NCI-H82 treated with DMSO at 0.1 percent for 48 hours (cell line): Measurements from ENCODE around the gene SPTAN1.
A peak's percentile ranks its signal among the peaks of the same experiment; 100 is the strongest.
"Not testable (repeated sequence)": the region's sequence is repeated elsewhere in the genome, so short reads cannot be mapped to it uniquely, and the experiment has no call there.

Experiments used
- DNase-seq: peaks from one replicate; lab custom pipeline; 2025; ENCODE audit not compliant: unreplicated experiment; lab: John Stamatoyannopoulos, UW

The SPTAN1 gene

DNA sequence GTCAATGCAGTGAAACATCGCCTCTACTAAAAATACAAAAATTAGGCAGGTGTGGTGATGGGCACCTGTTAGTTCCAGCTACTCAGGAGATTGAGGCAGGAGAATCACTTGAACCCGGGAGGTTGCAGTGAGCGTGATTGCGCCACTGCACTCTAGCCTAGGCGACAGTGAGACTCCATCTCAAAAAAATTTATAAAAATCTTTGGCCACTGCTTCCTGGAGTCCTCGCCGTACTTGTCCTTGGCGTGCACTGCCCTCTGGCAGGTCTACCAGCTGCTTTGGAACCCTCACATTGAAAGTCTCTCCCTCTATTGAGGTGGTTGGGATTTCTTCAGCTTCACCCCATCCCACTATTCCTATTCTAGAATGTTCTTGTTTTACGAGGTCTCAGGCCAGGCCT, 79.2 kb downstream of the SPTAN1 start:
- DNase-seq, result no peak

DNA sequence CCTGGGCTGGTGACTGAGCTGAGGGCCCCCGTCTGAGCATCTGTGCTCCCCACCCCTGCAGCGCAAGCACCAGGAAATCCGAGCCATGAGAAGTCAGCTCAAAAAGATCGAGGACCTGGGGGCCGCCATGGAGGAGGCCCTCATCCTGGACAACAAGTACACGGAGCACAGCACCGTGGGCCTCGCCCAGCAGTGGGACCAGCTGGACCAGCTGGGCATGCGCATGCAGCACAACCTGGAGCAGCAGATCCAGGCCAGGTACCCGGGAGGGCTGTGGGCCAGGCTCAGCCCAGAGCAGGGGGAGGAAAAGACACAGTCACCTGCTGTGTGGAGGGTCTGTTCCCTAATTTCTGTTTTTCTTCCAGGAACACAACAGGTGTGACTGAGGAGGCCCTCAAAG, 79.7 kb downstream of the SPTAN1 start:
- no peak for DNase-seq

DNA sequence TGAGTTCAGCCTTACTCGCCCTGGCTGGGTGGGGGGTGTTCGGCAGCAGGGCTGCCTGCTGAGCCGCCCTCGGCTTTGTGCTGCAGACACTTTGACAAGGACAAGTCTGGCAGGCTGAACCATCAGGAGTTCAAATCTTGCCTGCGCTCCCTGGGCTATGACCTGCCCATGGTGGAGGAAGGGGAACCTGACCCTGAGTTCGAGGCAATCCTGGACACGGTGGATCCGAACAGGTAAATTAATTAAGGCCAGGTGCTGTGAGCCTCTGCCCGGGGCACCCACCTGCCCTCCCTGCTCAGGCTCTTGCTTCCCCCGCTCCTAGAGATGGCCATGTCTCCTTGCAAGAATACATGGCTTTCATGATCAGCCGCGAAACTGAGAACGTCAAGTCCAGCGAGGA, 80.1 kb downstream of the SPTAN1 start:
- DNase-seq, result no peak

DNA sequence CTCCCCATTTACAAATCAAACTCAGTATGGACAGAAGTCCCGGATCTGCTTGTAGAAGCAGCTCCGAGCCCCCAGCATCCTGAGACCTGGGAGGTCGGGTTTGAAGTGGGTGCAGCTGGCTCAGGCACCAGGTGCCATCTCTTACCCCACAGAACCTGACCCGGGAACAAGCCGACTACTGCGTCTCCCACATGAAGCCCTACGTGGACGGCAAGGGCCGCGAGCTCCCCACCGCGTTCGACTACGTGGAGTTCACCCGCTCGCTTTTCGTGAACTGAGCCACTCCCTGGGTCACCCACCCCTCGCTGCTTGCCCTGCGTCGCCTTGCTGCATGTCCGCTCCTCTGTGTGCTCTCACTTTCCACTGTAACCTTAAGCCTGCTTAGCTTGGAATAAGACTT, 80.7 kb downstream of the SPTAN1 start:
- no peak for DNase-seq

DNA sequence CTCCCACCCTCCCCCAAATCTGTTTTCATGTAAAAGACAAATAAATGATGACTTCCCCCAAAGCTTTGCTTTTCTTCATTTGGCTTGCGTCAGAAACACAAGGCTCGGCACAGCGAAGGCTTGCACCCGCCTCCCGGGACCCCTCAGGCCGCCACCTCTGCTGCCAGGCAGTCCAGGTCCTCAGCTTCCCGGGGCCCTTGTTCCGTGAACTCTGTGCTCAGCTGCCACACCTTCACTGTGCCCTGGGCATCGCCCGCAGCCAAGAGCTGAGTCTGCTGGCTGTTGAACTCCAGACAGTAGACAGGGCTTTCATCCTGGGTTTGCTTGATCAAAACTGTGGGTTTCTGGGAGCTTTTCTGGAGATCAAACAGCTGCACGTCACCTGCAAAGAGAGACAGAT, 81.2 kb downstream of the SPTAN1 start:
- DNase-seq, result no peak

DNA sequence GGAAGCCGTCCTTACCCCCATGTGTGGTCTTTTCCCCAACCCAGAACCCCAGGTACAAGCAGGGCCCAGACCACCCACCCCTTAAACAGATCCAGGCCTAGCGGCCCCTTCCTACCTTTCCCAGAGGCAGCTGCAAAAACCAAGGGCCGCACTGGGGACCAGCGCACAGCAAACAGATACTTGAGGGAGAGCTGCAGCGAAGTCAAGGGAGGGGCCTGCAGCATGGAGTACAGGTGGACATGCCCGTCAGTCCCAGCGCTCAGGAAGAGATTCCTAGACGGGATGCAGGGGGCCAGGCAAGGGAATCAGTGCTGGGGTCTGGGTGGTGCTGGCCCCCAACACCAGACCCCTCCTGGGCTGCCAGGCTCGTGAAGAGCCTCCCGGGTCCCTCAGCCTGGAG, 81.7 kb downstream of the SPTAN1 start:
- no peak for DNase-seq

DNA sequence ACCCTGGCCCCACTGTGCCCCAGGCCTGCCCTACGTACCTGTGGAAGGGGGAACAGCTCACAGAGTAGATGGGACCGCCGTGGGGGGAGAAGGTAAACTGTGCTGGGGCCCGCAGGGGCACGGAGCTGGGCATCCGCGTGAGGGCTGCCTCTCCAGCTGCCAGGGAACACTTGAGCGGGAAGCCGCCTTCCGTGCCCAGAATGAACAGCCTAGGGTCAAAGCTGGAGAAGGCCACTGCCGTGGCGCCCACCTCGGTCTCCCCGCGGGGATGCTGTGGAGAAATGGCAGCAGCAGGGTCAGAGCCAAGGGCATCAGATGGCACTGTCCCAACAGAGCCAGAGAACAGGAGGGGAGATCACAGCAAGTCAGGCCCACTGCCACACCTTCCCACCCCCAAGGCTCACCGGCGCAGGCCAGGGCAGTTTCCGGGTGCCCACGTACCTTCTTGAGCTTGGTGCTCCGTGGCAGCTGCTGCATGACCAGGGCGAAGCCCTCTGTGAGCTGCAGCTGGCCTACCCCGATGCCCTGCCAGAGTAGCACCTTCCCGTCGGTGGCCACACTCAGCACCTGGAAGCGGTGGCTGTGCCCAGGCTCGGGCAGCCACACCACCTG, 82.4 kb downstream of the SPTAN1 start:
- no peak for DNase-seq

DNA sequence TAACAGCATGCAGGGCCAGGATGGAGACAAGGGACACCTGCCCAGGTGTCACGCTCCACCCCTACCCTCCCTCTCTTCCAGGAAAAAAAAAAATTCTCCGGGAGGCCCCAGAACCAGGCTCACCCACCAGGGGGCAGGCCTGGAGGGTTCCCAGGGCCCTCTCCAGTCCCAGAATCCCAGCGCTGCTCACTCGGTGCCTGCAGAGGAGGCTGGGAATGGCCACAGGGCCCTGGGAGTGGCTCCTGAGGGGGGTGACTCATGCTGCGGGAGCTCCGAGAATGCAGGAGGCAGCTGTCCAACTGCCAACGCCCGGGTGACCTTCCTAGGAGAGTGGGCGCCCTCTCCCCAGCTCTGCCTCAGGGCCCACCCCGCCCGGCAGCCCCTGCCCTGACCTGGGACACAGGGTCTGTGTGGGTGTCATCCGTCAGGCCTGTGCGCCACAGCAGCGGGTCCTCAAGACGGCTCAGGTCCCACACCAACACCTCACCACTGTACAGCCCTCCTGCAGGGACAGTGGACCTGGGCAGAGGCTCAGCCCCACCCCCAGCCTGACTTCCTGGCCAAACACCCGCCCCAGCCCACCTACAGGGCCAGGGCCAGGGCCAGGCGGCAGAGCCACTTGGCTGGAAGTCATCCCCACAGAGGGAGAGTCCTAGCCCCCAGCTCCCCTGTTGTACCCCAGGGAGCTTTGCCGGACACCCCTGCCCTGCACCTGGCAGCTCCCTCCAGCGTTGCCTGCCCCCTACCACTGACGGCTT, 83.1 kb downstream of the SPTAN1 start:
- no peak for DNase-seq

DNA sequence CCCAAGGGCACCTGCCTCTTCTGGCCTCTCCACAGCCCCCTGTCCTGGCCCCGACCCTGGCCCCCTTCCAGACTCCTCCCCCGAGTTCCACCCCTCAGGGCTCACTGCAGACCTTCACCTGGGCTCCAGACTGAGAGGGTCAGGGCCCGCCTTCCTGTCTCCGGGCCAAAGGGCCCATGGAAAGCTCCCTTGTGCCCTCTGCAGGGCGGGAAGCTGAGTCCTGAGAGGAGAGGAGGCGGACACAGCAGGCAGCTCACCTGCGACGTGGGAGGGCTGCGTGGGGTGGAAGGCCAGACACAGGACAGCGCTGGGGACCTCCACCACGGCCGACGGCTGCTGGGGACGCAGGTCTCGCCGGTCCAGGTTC, 83.6 kb downstream of the SPTAN1 start:
- no peak for DNase-seq

DNA sequence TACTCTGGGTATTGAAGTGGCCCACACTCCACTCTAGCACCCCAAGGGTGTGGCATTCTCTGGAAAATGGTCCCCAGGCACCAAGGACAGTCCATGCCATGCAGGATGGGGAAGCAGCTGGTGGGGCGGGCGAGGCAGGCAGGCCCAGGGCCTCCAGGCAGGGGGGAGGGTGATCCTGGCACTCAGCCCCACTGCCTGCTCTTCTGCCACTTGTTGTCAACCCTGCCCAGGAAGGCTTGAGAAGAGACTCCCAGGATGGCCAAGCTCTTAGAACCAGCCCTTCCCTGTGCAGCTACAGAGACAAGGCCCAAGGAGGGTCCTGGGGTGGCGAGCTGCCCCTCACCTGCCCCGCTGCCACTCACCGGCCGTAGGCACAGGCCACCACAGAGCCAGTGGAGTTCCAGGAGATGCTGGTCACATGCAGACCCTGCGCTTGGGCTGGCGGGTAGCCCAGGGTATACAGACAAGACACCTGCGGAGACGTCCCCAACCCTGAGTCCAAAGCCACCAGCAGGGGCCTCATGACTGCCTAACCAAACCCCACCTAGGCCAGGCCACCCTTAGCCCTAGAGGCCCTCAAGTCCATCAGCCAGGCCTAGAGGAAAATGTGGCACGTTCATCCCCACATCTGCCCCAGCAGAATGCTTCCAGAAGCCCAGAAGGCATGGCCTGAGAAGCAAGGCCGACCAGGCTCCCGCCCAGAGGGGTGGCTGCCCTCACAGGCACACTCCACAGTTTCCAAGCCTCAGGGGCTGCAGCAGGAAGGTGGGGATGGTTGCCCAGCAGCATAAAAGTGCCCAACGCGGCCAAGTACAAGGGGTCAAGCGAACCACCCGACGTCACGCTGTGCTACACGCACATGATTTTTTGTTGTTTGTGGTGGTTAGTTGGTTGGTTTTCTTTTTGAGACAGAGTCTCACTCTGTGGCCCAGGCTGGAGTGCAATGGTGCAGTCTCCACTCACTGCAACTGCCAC, 84.5 kb downstream of the SPTAN1 start:
- no peak for DNase-seq

DNA sequence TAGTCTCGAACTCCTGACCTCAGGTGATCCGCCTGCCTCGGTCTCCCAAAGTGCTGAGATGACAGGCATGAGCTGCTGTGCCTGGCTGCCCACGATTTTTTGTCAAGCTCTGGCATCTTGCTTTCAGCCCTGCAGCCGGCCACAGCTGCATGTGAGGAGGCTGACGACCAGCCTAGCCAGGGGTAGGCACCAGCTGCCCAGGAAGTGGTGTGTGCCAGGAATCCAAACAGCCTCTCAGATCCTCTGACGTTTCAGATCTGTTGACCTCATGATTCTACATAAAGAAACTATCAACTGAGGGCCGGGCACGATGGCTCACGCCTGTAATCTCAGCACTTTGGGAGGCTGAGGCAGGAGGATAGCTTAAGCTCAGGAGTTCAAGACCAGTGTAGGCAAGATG, 85.3 kb downstream of the SPTAN1 start:
- no peak for DNase-seq

DNA sequence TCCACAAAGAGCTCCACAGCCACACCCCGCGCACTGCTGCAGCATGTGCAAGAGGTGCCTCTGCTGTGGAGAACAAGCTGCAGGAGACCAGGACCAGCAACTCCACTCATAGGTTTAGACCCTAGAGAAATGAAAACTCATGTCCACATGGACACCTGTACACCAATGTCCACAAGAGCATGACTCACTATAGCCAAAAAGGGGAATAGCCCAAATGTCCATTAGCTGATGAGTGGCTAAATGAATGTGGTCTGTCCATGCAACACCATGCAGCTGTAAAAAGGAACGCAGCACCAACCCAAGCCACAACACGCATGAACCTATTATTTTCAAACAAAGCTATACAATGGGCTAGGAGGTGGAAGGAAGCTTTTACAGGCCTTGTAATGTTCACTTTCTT, 86.2 kb downstream of the SPTAN1 start:
- no peak for DNase-seq

DNA sequence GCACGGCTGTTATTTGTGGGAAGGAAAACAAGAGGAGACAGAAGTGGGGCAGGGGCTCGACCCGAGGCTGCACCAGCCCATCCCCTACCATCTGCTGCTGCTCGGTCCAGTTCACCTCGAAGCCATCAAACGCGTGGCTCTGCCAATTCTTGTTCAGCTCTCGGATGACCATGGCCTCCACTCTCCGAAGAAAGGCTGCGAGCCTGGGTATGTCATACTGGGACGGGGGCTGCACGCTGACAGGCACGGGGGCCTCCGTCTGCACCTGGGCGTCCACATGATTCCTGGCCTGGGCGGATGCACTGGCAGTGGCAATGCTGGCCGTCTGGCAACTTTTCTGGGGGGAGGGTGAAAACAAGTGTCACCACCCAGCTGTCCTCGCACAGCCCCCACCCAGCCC, 88.2 kb downstream of the SPTAN1 start:
- no peak for DNase-seq

DNA sequence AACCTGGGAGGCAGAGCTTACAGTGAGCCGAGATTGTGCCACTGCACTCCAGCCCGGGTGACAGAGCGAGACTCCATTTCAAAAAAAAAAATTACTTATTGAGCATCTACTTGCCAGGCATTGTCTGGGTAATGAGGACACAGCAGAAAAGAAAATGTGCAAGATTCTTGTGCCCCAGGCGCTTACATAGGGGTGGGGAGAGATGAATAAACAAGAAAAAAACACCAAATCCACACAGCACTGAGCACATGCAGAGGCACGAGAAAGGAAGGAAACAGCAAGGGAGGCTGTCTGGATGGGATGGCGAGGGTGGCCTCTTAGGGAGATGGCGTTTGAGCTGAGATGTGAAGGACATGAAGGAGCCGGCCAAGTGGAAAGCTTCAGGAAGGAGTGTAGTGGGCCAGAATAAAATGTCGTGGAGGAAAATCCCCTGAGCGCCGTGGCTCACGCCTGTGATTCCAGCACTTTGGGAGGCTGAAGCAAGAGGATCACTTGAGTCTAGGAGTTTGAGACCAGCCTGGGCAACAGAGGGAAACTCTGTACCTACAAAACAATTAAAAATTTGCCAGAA, 90.4 kb downstream of the SPTAN1 start:
- DNase-seq, result no peak

DNA sequence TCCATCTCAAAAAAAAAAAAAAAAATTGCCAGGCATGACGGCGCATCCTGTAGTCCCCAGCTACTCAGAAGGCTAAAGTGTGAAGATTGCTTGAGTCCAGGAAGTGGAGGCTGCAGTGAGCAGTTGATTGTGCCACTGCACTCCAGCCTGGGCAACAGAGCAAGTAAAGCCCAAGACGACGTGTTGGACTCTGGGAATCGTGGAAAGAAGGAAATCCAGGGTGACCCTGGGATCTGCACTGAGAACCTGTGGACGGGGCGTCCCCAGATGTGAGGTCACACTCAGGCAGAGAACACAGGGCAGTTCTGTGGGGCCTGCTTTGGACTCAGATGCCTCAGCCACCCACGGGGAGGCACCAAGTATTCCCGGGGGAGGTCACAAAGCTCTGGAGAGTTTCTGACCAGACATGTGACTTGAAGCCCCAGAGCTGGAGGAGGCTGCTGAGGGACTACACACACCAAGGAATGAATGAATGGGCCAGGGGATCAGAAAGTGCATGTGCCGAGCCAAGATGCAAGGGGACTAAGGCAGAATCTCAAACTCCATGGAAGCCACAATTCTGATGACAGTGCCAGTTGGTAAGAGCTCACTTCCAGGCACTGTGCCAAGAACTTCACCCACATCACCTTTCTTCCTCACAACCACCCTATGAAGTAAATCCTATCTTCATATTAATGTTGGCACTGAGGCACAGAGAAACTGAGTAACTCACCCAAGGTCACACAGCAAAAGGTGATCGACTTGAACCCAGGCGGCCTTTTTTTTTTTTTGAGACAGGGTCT, 91.3 kb downstream of the SPTAN1 start:
- no peak for DNase-seq

DNA sequence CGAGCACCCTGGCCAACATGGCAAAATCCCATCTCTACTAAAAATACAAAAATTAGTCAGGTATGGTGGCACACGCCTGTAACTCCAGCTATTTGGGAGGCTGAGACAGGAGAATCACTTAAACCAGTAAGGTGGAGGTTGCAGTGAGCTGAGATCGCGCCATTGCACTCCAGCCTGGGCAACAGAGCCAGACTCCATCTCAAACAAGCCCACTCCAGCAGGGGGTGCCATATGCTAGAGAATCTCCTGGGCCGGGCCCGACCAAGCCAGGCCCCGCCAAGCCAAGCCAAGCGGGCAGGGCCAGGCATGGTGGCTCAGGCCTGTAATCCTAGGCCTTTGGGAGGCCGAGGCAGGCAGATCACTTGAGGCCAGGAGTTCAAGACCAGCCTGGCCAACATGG, 95.8 kb downstream of the SPTAN1 start:
- not testable (repeated sequence) for DNase-seq

DNA sequence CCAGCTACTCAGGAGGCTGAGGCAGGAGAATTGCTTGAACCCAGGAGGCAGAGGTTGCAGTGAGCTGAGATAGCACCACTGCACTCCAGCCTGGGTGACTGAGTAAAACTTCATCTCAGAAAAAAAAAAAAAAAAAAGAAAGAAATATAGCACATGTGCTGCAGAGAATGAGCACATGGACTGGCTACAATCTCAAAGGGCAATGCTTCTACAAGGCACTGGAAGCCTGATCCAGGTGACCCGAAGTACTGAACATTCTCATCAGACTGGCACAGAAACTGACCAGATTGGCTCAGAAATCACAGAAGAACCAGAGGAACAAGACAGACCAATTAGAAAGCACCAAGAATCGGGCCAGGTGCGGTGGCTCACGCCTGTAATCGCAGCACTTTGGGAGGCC, 99.4 kb downstream of the SPTAN1 start:
- DNase-seq, result no peak

DNA sequence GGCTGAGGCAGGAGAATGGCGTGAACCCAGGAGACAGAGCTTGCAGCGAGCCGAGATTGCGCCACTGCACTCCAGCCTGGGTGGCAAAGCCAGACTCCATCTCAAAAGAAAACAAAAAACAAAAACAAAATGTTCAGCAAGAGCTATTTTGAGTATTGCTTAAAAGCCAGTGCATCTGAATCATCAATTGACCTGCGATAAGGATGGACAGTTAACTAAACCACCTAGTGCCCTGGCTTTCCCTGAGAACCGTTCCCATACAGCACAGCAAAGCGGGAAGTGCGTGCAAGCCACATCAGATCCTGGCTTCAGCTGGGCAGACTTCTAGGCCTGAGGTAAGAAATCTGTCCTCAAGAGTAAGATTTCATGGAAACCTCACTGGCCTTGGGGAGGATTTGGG, 101.5 kb downstream of the SPTAN1 start:
- no peak for DNase-seq

DNA sequence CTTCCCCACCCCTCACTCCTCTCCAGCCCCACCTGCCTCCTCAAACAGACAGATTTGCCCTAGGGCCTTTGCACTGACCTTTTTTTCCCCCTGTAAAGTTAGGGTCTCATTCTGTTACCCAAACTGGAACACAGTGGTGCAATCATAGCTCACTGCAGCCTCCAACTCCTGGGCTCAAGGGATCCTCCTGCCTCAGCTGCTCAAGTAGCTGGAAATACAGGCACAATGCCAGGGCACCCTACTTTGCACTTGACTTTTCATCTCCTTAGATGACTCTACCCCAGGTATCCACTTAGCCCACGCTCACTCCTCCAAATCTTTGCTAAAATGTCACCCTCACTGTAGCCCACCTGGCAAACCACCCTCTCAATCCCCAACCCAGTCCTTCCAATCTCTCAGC, 102.1 kb downstream of the SPTAN1 start:
- no peak for DNase-seq

DNA sequence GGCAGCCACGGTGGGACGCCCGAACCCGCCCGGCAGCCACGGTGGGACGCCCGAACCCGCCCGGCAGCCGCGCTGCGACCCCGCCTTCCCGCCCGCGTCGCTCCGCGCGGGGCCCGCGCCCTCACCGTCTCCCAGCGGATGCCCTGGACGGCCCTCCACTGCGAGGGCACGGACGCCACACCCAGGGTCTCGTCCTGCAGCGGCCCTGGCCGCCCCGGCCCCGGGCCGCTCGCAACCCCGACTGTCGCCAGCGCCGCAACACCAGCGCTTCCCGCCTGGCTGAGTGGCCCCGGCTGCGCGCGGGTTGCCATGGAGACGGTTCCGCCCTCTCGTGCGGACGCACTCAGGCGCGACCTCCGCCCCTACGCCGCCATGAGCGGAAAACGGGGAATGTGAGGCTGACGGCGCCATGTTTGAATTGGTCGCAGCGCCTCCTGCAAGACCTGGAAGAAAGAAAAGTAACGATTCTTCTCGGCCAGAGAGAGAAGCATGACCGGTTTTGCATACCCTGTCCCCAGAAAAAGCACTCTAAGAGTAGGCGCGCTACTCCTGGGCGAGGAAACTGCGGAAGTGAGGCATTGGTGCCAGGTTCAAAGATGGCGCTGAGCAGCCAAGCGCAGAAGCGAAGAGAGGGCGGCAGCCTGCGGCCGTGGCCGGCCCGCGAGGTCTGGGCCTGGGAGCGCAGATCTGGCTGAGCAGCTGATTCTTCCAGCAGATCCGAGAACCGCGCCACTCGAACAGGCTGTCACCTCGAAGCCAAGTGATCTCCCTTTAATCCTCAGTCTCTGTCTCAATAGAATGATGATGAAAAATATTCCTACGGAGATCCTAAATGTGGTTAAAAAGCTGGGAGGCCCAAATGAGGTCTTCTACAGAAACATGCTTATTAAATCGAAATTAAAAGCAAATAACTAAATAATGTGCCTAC, 104.3 kb downstream of the SPTAN1 start, which contains the start of gene DYNC2I2:
Gene DYNC2I2, minus strand, starts transcription at position 432 of the 928 bp plus-strand sequence. Its CDS starts 121 bp downstream, at position 311.
- peak; percentile 81 for DNase-seq
